ENCODE results near the gene KRTAP5-11. TPM values are rescaled to one million over a fixed set of nuclear protein-coding genes. Genes with fewer than 3 reads are reported as not detected.
A peak's percentile ranks its signal among the peaks of the same experiment; 100 is the strongest.

The KRTAP5-11 gene
- total RNA-seq, 1 donor from 2014 or later = not detected

GRCh38 chr11:71565263-71565662, 17.4 kb downstream of the KRTAP5-11 start, which contains the start of gene KRTAP5-10:
Gene KRTAP5-10 (plus strand): TSS chr11:71565563. CDS start chr11:71565588, 25 bp downstream.
- Histone ChIP-seq H3K36me3 (no peaks in the 10 kb centered on the region), H3K4me3 (no peak within 1 kb of the TSS), H3K27me3 (peaks cover 4% of the 10 kb centered on the region), H3K4me1 (no peaks in the 10 kb centered on the region), H3K9me3 (no peaks in the 10 kb centered on the region), H3K27ac (no peak within 1 kb of the TSS)
- ATAC-seq (no peak), DNase-seq (no peak)
- intact Hi-C loops (cut with DNase I) = no loop called here
- no peak for TF ChIP-seq CTCF (IDR thresholded peaks at IDR 0.05)

- Histone ChIP-seq H3K4me1 (no peaks in the 10 kb centered on the region), H3K9me3 (no peaks in the 10 kb centered on the region), H3K27ac (no peak overlapping the region), H3K4me3 (no peak overlapping the region), H3K36me3 (no peaks in the 10 kb centered on the region), H3K27me3 (peaks cover 4% of the 10 kb centered on the region)
- intact Hi-C loops (cut with DNase I) = no loop called here
- ATAC-seq = no peak
- no peak for DNase-seq
- no peak for TF ChIP-seq CTCF (IDR thresholded peaks at IDR 0.05)
Observed at GRCh38 chr11:71564430-71564829, 18.2 kb downstream of the KRTAP5-11 start.

GRCh38 chr11:71563406-71563805, 19.3 kb downstream of the KRTAP5-11 start:
- TF ChIP-seq CTCF (IDR thresholded peaks at IDR 0.05) = peak; percentile 19
- Histone ChIP-seq H3K9me3 (no peaks in the 10 kb centered on the region), H3K27me3 (peaks cover 4% of the 10 kb centered on the region), H3K4me3 (no peak overlapping the region), H3K4me1 (no peaks in the 10 kb centered on the region), H3K27ac (no peak overlapping the region), H3K36me3 (no peaks in the 10 kb centered on the region)
- intact Hi-C loops (cut with DNase I) = no loop called here
- peak; percentile 56 for ATAC-seq
- DNase-seq = no peak

GRCh38 chr11:71562120-71562519, 20.6 kb downstream of the KRTAP5-11 start:
- TF ChIP-seq CTCF (IDR thresholded peaks at IDR 0.05) = no peak
- no peak for ATAC-seq
- intact Hi-C loops (cut with DNase I) = no loop called here
- Histone ChIP-seq H3K9me3 (no peaks in the 10 kb centered on the region), H3K4me3 (no peak overlapping the region), H3K27me3 (peaks cover 4% of the 10 kb centered on the region), H3K36me3 (no peaks in the 10 kb centered on the region), H3K27ac (no peak overlapping the region), H3K4me1 (no peaks in the 10 kb centered on the region)
- DNase-seq = no peak

GRCh38 chr11:71558996-71559395, 23.7 kb downstream of the KRTAP5-11 start:
- H3K27ac ChIP-seq = no peak overlapping the region
- TF ChIP-seq CTCF (IDR thresholded peaks at IDR 0.05) = no peak
- H3K27me3 ChIP-seq = peaks cover 1% of the 10 kb centered on the region
- ATAC-seq (no peak), DNase-seq (no peak)
- H3K4me3 ChIP-seq = no peak overlapping the region
- intact Hi-C loops (cut with DNase I) = no loop called here
- no peaks in the 10 kb centered on the region for H3K36me3 ChIP-seq
- H3K4me1 ChIP-seq = no peaks in the 10 kb centered on the region
- H3K9me3 ChIP-seq = no peaks in the 10 kb centered on the region

GRCh38 chr11:71557257-71557656, 25.4 kb downstream of the KRTAP5-11 start:
- Histone ChIP-seq H3K4me3 (no peak overlapping the region), H3K9me3 (no peaks in the 10 kb centered on the region), H3K27ac (no peak overlapping the region), H3K27me3 (no peaks in the 10 kb centered on the region), H3K4me1 (no peaks in the 10 kb centered on the region), H3K36me3 (no peaks in the 10 kb centered on the region)
- no peak for TF ChIP-seq CTCF (IDR thresholded peaks at IDR 0.05)
- DNase-seq = no peak
- ATAC-seq = no peak
- intact Hi-C loops (cut with DNase I) = no loop called here
